K562 (cell line): Measurements from ENCODE around the gene CD244. TPM values are rescaled to one million over a fixed set of nuclear protein-coding genes. Genes with fewer than 3 reads are reported as not detected.

ENCODE experiments used
- ESRRA ChIP-seq: fragments of 450-650 bp; IDR thresholded peaks from 2 replicates; pipeline ENCODE4 v1.6.1; 2014; ENCODE audit warnings: low read depth, mild to moderate bottlenecking, moderate library complexity, borderline replicate concordance
- FOXP4 ChIP-seq: sonication (generic); formaldehyde crosslinking; IDR thresholded peaks from 2 replicates; pipeline ENCODE4 v1.8.0; 2022; ENCODE audit warnings: mild to moderate bottlenecking, missing genetic modification reagents, borderline replicate concordance
- IFI16 ChIP-seq: fragments of 250-450 bp; sonication (Bioruptor Pico); IDR thresholded peaks from 2 replicates; pipeline ENCODE4 v2.1.2; 2022; ENCODE audit warnings: mild to moderate bottlenecking, inconsistent platforms
- LEF1 ChIP-seq: fragments of 450-650 bp; IDR thresholded peaks from 2 replicates; pipeline ENCODE4 v1.6.1; 2016; ENCODE audit warnings: mild to moderate bottlenecking
- MCM2 ChIP-seq: fragments of 450-650 bp; IDR thresholded peaks from 2 replicates; pipeline ENCODE4 v1.6.1; 2017; ENCODE audit warnings: low read depth, mild to moderate bottlenecking
- MGA ChIP-seq: fragments of 450-650 bp; IDR thresholded peaks from 2 replicates; pipeline ENCODE4 v1.6.1; 2016; ENCODE audit warnings: mild to moderate bottlenecking, moderate library complexity
- NFIC ChIP-seq: fragments of 450-650 bp; IDR thresholded peaks from 2 replicates; pipeline ENCODE4 v1.6.1; 2017; ENCODE audit warnings: mild to moderate bottlenecking, inconsistent platforms
- PBX2 ChIP-seq, 2 experiments: IDR thresholded peaks in 1 of 2; conservative IDR thresholded peaks in 1 of 2; 2 replicates each; pipeline ENCODE4 v1.6.1; 2016; ENCODE audit warnings: low read depth in 2 of 2, mild to moderate bottlenecking in 1 of 2, missing compliant biosample characterization in 1 of 2, missing genetic modification characterization in 1 of 2, moderate library complexity in 1 of 2
- TAL1 ChIP-seq: fragments of 450-650 bp; IDR thresholded peaks from 2 replicates; pipeline ENCODE4 v1.6.1; 2016; ENCODE audit warnings: mild to moderate bottlenecking
- TCF3 ChIP-seq: sonication (generic); formaldehyde crosslinking; IDR thresholded peaks from 2 replicates; pipeline ENCODE4 v1.4.0; 2020; ENCODE audit warnings: mild to moderate bottlenecking, missing genetic modification reagents
- TEAD4 ChIP-seq, 2 experiments: sonication (generic) in 1 of 2; formaldehyde crosslinking in 1 of 2; IDR thresholded peaks; 2 replicates each; pipeline versions ENCODE4 v1.6.1 to v1.8.0; 2012 to 2022; ENCODE audit warnings: borderline replicate concordance in 1 of 2, inconsistent platforms in 1 of 2, low read length in 1 of 2, mild to moderate bottlenecking in 1 of 2, missing genetic modification reagents in 1 of 2
- ZNF143 ChIP-seq: sonication (generic); formaldehyde crosslinking; IDR thresholded peaks from 2 replicates; pipeline ENCODE4 v1.9.0; 2022; ENCODE audit warnings: mild to moderate bottlenecking, missing genetic modification reagents
- polyA plus RNA-seq, 8 experiments: library from polyadenylated mRNA; depleted of rRNA in 4 of 8; stranded (reverse) in 5 of 8; unstranded in 3 of 8; fragments of >200 nt; fragmentation: Nextera tagmentation in 2 of 8; fragmentation: Illumina TruSeq in 1 of 8; extraction: Ambion mirVana in 2 of 8; extraction: Trizol in 1 of 8; gene quantifications; 2 replicates each; pipeline versions ENCODE4 v1.2.1 to v1.2.3, GENCODE V29; 2011 to 2014; ENCODE audit warnings: inconsistent platforms in 1 of 8, missing spikeins in 1 of 8
- total RNA-seq, 7 experiments: library from RNA; depleted of rRNA in 6 of 7; stranded (reverse); fragments of >200 nt in 6 of 7; fragmentation: Illumina TruSeq in 2 of 7; extraction: Trizol in 2 of 7; gene quantifications; 2 replicates each; pipeline versions ENCODE4 v1.2.1 to v1.2.3, GENCODE V29; 2011 to 2021; ENCODE audit warnings: low replicate concordance in 1 of 7

CD244 gene
- total and polyA plus RNA-seq, 9 of the 15 experiments (the other 6 are each of a cell fraction or from before 2014, with no cell fraction given): not detected

GRCh38 chr1:160858097-160858496, 4.6 kb downstream of the CD244 start (continued):
- no peak for TF ChIP-seq MGA
- no peak for TF ChIP-seq ZNF143 (CRISPR knock-in tag)
- TF ChIP-seq TCF3: 0 out of 2 replicates have a peak, but pooled peaks have one; percentile 28
- 0 out of 2 replicates have a peak, but pooled peaks have one; percentile 40 for TF ChIP-seq NFIC
- peak; percentile 45; the same call in 1 of the 2 replicates for TF ChIP-seq TAL1
- no peak for TF ChIP-seq MCM2
- peak; percentile 59 for TF ChIP-seq TEAD4 (IDR thresholded peaks at IDR 0.05; ENCODE audit: low read length)
- TF ChIP-seq TEAD4 (CRISPR knock-in tag; IDR thresholded peaks at IDR 0.05; ENCODE audit: borderline replicate concordance): no peak
- TF ChIP-seq IFI16 (CRISPR knock-in tag): no peak
- TF ChIP-seq PBX2 (CRISPR knock-in tag; IDR thresholded peaks at IDR 0.05; ENCODE audit: low read depth): no peak
- 0 out of 2 replicates have a peak, but pooled peaks have one; percentile 25 for TF ChIP-seq PBX2 (tag; conservative IDR thresholded peaks at IDR 0.05; ENCODE audit: low read depth)
- no peak for TF ChIP-seq ESRRA
- no peak for TF ChIP-seq LEF1
- no peak for TF ChIP-seq FOXP4
